ENCODE data around the gene PLCB1. TPM values are rescaled to one million over a fixed set of nuclear protein-coding genes. Genes with fewer than 3 reads are reported as not detected.

Gene PLCB1
- total RNA-seq, 1 donor from 2014 or later, result 72.5 TPM

DNA sequence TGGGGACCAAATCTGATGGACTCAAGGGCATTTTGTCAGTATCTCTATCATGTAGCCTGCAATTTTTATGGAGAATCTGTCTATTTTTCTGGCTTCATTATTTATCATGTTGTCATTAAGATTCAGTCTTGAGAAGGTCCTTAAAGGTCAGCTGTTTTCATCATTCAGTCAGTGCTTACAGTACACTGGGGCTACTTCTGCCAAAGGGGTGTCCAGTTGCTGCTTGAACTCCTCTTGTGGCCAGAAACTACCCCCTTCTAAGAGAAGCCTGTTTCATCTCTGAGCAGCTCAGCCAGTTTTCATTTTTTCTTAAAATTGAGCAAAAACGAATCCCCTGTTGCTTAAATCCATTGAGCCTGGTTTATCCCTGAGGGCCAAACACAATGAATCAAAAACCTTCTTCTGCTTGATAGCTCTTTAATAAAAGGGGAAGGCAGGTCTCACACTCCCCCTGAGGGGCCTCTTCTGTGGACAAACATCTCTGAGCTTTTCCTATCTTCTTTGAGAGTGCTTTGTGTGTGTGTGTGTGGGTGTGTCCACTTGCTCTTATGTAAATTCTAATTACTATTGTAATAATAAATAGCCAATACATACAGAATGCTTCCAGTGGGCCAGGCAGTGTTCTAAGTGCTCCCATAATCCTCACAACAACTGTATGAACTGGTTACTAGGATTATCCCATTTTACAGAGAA lies 172.2 kb downstream of the PLCB1 start:
- DNase-seq, result no peak

DNA sequence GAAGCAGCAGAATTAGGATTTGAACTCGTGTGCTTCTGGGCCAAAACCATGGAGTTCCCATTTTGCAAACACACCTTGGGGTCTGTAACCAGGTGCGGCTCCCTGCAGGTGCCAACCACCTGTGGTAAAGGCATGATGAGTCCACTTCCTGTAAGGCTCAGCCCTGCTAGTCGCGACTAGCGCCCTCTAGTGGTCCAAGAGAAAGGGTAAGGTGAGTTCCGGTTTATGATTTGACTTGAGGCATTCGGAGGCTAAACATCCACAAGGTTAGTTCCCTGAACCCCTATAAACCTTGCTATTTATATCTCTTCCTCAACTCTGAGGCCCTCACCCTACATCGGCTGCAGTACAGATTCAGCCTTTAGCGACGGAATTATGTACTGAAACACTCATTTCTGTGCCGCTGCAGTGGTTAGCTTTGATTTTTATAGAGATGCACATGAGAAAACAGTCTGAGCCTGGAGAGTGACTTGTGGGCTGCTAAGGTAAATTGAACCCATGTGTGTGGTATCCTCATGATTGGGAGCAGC lies 173.4 kb downstream of the PLCB1 start:
- DNase-seq, result no peak

DNA sequence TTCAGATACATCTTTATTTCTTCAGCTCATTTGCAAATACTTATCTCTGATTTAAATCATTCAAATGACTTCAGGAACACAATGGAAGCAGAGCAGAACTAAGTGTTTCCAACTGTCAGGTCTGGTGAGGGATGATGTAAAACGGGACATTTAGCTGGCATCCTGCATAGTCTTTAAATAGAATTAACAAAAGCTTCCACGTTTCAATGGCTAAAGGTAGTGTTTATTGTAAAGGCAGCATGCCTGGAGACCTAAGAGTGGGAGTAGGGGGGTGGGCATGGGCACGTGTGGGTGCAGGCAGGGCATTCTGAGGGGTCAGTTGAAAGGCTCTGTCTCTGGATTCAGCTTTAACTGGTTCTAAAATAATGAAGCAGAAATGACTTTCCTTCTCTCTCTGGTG lies 174.9 kb downstream of the PLCB1 start:
- DNase-seq, result no peak

DNA sequence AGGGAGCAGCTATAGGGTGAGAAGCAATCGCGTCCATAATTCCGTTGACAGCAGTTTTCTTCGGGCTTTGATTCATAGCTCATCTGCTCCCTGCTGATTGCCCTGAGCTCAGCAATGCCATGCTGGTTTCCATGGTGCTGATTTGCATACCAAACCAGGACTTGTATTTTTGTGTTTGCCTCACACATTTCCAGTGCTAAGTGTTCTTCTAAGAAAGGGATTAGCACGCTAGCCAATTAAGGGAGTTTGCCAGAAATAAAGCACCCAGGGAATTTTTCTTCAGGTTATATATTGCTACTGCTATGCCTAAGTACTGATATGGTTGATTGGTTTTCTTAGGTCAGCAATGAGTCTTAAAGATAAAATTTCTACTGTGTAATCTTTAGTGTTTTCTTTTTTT lies 177.6 kb downstream of the PLCB1 start:
- peak; percentile 26 for DNase-seq

DNA sequence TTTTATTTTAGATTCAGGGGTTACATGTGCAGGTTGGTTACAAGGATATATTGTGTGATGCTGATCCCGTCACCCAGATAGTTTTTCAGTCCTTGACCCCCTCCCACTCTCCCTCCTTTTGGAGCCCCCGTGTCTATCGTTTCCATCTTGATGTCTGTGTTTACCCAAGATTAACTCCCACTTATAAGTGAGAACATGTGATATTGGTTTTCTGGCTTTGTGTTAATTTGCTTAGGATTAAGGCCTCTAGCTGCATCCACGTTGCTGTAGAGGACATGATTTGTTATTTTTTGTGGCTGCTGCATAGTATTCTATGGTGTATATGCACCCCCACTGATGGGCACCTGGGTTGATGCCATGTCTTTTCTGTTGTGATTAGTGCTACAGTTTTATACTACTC lies 178.6 kb downstream of the PLCB1 start:
- no peak for DNase-seq

DNA sequence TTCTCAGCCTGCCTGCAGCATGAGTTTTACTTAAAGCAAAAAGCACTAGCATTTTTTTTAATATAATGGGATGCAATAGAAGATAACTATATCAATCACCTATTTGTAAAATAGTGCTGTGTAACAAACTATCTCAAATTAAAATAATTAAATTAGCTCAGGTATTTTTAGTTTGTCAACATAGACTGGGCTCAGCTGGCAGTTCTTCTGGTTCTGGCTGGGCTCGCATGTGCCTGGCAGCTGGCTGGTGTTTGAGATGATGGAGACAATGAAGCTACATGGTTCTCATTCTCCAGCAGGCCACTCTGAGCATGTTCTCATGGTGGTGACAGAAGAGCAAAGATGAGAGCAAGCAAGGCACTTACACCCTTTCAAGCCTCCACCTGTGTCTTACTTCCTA lies 181.0 kb downstream of the PLCB1 start:
- DNase-seq, result no peak

DNA sequence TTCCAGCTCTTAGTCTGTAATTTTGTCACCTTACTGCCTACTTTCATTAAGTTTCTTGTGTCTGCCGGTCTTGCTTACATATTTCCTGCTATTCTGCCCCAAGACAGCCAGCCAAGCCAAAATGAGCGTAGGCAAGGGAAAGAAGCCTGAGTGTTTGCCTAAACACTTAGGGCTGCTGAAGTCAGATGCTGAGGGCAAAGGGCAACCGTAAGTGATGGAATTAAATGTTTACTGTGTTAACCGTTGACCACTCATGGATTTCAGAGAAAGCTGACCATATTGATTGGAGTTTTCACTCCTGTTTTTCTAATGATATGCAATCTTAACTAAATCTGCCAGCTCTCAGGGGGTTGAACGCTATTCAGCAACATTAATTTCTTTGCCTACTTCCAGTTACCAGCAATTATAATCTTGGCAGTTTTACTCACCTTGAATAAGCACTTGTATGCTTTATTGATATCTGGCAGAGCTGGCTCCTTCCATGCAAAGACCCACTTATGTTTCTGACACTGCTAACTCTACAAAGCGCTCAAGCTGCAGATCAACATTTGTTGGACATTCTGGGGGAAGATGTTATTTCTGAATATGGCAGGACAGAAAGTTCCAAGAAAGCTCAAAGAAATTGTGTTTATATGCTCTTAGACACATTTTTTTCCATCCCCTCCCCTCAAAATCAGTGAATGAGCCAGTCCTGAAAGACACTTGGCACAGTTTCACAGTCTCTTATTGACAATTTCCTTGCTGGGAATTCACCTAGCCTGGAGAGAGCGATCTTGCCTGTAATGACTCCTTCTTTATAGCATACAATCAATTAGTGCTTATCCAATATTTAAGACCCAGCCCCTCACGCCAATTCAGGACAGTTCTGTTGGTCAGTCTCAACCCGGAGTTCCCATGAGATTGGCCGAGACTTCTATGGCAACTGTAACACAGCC lies 183.8 kb downstream of the PLCB1 start:
- no peak for DNase-seq

DNA sequence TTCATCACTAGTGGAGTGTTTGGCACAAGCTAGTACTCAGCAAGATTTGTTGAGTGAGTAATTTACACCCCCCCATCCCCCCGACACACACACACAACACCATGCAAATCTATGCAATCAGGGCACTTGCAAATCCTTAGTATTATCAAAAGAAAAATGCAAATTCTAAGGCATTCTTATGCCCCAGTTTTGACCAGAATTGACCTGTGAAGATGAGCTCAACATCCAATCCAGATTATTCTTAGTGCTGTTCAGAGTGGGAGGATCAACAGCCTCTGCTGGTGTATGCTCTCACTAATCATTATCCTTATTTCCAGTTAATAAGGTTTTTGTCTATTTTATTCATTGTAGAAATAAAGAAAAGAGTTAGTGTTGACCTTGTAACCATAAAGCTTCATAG lies 185.4 kb downstream of the PLCB1 start:
- DNase-seq, result no peak

DNA sequence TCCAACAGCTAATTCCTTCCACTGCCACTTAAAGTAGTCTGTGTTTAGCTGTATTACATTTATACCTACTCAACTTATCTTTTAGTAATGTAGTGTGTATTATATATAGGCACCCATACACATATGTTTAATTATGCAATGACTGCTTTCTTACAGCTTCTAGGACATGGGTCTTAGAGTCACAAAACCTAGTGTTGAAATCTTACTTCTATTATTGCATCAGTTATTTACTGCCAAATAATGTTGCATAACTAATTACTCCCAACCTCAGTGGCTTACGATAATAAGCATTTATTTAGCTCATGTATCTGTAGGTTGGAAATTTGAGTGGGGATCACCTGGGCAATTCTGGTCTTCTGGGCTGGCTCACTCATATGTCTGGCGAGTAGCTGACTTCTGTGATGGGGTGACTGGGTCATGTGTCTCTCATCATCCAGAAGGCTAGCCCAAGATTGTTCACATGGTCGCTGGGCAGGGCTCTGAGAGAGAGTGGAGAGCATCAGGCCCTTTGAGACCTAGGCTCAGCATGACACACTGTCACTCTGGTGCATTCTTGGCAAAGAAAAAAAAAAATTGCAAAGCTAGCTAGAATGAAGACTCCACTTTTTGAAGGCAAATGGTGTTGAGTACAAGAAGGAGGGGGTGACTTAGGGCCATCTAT lies 187.0 kb downstream of the PLCB1 start:
- no peak for DNase-seq

DNA sequence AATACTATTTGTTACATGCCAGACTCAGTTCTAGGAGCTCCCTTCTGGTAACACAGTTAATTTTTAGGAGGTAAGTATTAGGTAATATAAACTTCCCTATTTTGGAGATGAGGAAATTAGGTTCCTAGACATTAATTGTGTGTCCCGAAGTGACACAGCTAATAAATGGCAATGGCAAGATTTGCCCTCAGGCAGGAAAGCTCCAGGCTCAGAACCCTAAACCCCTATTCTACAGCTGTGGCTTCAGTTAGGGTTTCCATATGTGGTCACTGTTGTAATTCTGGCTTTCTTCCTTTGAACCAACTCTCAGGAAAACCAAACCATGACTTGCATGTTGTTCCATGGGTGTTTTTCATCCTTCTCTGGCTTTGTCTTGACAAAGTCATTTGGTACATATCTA lies 188.2 kb downstream of the PLCB1 start:
- DNase-seq, result no peak

DNA sequence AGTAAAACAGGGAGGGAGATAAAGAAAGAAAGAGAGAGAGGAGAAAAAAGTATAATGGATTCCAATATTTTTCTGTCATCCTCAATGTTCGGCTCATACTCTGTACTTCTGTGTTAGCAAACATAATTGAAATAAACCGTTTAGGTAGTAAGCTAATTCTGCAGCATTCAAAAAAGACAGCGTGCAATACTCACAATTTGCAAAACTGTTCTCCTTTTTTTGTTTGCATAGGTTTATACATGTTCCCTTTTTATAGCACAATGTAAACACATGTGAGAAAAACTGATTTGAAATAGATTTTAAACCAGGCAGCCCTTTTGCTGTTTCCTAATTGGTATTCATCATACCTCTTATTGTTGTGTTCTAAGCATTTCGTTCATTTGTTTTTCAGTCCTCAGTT lies 188.9 kb downstream of the PLCB1 start:
- DNase-seq, result no peak

DNA sequence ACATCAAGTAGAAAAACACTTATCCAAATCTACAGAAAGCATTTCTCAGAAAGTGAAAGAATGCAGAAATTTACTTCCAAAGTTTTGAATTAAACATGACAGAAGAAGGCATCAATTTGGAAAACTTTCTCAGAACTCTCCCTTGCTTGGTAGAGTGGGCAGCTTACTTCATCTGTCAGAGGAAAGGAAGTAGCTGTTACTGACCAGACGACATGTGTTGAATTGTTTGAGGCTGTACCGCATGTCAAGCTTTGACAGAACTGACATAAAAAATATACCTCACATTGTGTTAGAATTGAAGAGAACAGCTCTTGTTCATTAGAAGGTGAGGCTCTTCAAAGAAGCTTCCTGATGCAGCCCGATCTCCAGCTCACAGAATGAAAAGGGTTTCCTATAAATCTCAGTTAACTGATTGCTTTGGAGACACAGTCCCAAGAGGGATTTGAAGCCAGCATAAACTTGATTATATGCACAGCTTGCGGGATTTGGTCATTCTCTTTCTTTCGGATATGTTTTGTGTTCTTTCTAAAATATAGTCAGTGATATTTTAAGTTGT lies 190.7 kb downstream of the PLCB1 start:
- no peak for DNase-seq

DNA sequence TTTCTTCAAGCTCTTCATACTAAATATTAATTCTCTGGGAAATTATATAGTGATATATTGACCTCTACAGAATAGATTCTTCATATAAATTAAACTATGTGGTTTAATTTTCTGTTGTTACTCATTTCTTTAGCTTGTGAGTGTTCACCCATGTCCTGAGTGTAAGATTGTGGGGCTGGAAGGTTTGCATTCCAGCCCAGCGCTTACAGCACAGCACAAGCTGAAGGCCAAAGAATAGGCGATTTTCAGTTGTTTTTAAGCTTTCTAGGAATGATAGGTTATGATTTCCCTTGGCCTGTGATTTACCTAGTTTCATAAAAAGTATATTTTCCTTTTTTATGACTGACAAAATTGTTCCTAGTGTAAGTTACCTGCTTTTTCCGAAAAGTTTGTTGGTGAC lies 194.1 kb downstream of the PLCB1 start:
- DNase-seq, result no peak

DNA sequence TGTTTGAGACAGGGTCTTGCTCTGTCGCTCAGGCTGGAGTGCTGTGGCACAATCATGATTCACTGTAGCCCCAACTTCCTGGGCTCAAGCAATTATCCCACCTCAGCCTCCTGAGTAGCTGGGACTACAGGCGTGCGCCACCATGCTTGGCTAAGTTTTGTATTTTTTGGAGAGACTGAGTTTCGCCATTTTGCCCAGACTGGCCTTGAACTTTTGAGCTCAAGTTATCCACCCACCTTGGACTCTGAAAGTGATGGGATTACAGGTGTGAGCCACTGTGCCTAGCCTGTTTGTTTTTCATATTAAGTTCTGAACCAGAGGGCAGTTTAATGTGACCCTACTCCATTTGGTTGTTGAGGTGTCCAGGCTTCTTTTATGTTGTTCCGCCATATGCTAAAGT lies 194.8 kb downstream of the PLCB1 start:
- no peak for DNase-seq

DNA sequence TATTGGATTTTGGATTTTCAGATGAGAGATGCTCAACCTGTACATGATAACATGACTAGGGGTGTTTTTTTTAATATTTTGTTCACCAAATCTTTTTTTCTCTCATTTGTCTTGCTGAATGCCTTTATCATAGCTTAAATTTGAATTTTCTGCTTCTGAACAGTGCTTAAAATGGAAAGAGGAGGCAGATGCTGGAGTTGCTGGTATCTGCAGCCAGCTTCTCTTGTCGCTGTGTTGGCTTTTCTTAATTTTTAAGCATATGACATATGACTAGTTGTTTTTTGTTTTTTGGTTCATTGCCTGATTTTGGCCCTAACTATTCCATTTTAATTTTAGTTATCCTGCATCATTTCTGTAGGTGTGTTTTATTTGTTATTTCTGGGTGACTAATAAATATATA lies 196.1 kb downstream of the PLCB1 start:
- no peak for DNase-seq

DNA sequence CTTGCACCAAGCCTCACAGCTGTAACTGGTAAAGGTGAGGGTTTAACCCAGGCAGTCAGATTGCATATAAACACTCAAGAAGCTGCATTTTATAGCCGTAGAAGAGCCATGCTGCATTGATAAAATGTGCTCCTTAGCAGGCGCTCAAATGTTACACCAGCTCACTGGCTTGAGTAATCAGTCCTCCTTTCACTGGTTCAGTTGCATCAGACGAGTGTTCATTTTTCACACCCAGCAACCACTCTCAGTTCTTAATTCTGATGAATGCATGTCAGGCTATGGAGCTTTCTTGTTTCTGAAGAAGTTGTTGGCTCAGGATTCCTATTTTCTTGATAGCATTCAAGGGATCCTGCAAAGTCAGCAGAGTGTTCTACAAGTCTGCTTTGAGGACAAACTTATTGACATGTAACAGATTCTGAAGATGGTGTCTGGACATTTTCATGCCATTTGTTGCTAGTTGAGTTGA lies 198.3 kb downstream of the PLCB1 start:
- no peak for DNase-seq

DNA sequence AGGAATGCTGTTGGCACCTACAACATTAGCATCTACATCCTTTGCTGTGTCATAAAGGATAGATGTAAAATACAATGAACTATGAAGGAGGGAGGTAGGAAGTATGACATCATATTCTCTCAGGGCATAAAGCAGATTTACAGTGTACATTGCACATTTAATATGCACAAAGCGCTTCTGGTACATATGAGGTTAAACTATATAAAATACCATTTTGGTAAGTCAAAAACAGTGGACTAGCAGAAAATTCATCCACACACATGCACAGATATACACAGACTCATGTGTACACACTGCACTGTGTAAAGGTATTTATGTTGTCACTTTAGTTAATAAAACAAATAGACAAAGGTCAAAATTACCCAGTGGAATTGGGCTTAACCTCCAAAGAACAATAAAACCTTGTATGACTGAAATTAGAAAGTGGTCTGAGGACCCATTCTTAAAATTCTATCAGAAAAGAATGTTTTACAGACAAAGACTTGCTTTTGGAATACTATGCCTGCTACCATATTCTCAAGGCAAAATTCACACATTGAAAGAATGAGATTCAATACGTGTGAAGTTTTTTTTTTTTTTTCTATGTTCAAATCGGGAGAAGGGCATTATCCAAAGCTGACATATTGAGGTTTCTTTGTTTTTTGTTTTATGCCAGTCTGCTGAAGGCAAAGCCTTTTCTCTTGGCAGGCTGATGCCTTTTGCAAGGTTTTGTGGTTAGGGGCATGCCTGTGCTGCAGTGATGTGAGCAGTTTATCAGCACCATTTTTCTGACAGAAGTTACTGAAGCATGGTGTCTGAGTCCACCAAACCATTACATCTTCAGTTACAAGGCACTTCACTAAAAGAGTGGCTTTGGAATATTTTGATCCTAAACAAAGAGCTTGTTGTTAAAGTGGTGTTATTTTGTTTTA lies 199.0 kb downstream of the PLCB1 start:
- DNase-seq, result no peak

DNA sequence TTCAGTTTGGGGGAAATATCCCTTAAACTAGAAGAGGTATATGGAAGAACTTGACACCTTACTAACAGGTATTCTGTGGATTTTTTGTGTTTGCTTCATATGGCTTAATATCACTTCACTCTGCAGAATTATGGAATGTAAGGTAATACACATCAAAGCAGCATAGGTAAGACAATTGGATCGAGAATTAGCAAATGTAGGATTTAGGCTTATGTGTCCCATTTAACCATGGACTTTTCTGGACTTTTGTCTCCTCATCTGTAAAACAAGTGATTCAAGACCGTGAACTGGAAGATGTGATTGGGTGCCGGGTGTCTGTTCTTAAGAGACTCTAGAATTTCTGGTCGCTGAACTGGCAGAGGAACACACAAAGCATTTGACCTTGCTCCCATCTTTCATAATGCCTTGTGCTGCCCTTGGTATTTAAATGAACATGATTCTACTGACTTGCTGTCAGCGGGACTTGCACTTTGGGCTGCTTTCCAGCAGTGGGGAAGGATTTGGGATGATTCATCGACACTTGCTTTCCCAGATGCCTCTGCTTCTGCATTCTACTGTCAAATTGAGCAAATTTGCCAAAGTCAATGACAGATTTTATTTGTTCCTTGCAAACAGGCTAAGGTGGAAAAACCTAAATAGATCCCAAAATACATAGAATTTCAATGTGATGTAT lies 199.8 kb downstream of the PLCB1 start:
- DNase-seq, result peak; percentile 17

DNA sequence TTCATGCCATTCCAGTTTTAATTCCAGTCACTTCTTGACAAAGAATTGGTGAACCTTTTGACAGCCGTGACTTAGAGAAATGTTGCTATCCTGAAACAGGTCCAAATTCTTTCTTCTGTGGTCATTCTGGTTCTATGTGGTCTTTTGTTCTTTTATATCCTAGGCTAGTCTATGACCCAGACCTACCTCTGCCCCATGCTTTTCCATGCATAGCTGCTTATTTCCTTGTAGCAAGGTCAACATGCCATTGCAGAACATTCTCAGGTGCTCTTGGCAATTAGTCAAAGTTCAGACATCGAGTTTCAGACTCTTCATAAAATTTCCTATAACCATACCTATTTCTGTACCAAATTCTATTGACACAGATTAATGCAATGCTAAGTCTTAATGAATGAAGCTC lies 202.6 kb downstream of the PLCB1 start:
- DNase-seq, result no peak

DNA sequence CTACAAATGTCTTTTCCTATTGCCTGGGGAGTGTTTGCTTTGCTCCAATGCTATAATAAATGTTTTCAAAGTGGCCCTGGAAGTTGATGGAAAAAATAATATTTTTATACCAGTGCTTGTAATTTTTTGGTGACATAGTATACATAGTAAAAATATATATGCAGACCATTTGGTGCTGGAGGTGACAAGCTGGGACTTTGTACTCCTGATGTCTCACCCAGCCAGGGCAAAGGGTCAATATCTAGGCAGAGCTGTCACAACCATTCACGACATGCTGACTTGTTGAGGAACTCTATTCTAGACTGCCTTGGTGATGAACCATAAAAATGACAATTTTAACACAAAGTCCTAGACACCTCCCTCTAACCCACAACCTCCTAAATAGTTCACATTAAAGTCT lies 203.0 kb downstream of the PLCB1 start:
- no peak for DNase-seq

Measured in occipital lobe (tissue), 2 donors.